ENCODE results near the gene RELA. TPM values are rescaled to one million over a fixed set of nuclear protein-coding genes. Genes with fewer than 3 reads are reported as not detected.

RELA gene
- total RNA-seq, 1 donor from 2014 or later: 8.7 TPM

- no peak for DNase-seq (ENCODE audit: low read depth in 2 of 2)
Measured at GRCh38 chr11:65634440-65634839, 28.3 kb downstream of the RELA start.

- DNase-seq (ENCODE audit: low read depth in 2 of 2): no peak
Measured at GRCh38 chr11:65634109-65634436, 28.6 kb downstream of the RELA start.

- DNase-seq (ENCODE audit: low read depth in 2 of 2): no peak
Measured at GRCh38 chr11:65633390-65634108, 29.2 kb downstream of the RELA start.

GRCh38 chr11:65630215-65630614 is 32.5 kb downstream of the RELA start:
- no peak for DNase-seq (ENCODE audit: low read depth in 2 of 2)

- DNase-seq (ENCODE audit: low read depth in 2 of 2): no peak
Measured at GRCh38 chr11:65629579-65629978, 33.1 kb downstream of the RELA start.

- DNase-seq (ENCODE audit: low read depth in 2 of 2): no peak
Measured at GRCh38 chr11:65627202-65627601, 35.5 kb downstream of the RELA start.

GRCh38 chr11:65625628-65626342 is 36.9 kb downstream of the RELA start:
- DNase-seq (ENCODE audit: low read depth in 2 of 2): peak; percentile 50 to 77

GRCh38 chr11:65624931-65625627 is 37.6 kb downstream of the RELA start:
- no peak for DNase-seq (ENCODE audit: low read depth in 2 of 2)

GRCh38 chr11:65623852-65624616 is 38.7 kb downstream of the RELA start:
- DNase-seq (ENCODE audit: low read depth in 2 of 2): no peak

- DNase-seq (ENCODE audit: low read depth in 2 of 2): no peak
Measured at GRCh38 chr11:65623177-65623576, 39.5 kb downstream of the RELA start.

- no peak for DNase-seq (ENCODE audit: low read depth in 2 of 2)
Measured at GRCh38 chr11:65622011-65622410, 40.7 kb downstream of the RELA start.

- DNase-seq (ENCODE audit: low read depth in 2 of 2): no peak
Measured at GRCh38 chr11:65621460-65621859, 41.3 kb downstream of the RELA start.

GRCh38 chr11:65620666-65621065 is 42.0 kb downstream of the RELA start:
- DNase-seq (ENCODE audit: low read depth in 2 of 2): no peak

GRCh38 chr11:65619281-65619928 is 43.3 kb downstream of the RELA start:
- DNase-seq (ENCODE audit: low read depth in 2 of 2): no peak

- no peak for DNase-seq (ENCODE audit: low read depth in 2 of 2)
Measured at GRCh38 chr11:65618763-65619162, 44.0 kb downstream of the RELA start.

- no peak for DNase-seq (ENCODE audit: low read depth in 2 of 2)
Measured at GRCh38 chr11:65617990-65618751, 44.5 kb downstream of the RELA start.

- no peak for DNase-seq (ENCODE audit: low read depth in 2 of 2)
Measured at GRCh38 chr11:65617136-65617850, 45.4 kb downstream of the RELA start.

- DNase-seq (ENCODE audit: low read depth in 2 of 2): no peak
Measured at GRCh38 chr11:65616575-65617001, 46.1 kb downstream of the RELA start.

- DNase-seq (ENCODE audit: low read depth in 2 of 2): peak in 1 of 2 donors; percentile 49
Measured at GRCh38 chr11:65615950-65616574, 46.7 kb downstream of the RELA start.

All from dermis microvascular lymphatic vessel endothelial cell (primary cell).